A549 (cell line): ENCODE data around the gene MAPKAP1. TPM values are rescaled to one million over a fixed set of nuclear protein-coding genes. Genes with fewer than 3 reads are reported as not detected.

Source experiments
- ATAC-seq, 2 experiments: fragments of 200-7000 bp in 1 of 2; fragments of >200 bp in 1 of 2; cut with Nextera tagmentation in 1 of 2; cut with Tn5 transposase in 1 of 2; 3 replicates each; pipeline versions ENCODE4 v1.8.0 to v1.9.1; 2018 to 2020; ENCODE audit warnings: mild to moderate bottlenecking in 1 of 2, moderate library complexity in 1 of 2
- CTCF ChIA-PET: fragments of 300-600 bp; sonication (Branson Sonifier 250); formaldehyde crosslinking; extraction: SDS; loops from one replicate; lab custom pipeline; 2021; ENCODE audit warnings: antibody characterized with exemption, inconsistent platforms; lab: Yijun Ruan, JAX
- POLR2A ChIA-PET: fragments of 350-600 bp; formaldehyde crosslinking; extraction: SDS; loops from one replicate; lab custom pipeline; 2021; ENCODE audit warnings: antibody characterized with exemption, inconsistent platforms; lab: Yijun Ruan, JAX
- DNase-seq, 2 experiments: peaks; one replicate each; pipeline versions ENCODE4 v3.0.0 to v3.0.0-alpha.2; 2011 to 2016; ENCODE audit warnings: low read depth in 1 of 2, low spot score in 1 of 2
- FAIRE-seq: peaks from 2 replicates; lab custom pipeline; 2011; peaks lifted over from hg19 to GRCh38; lab: Jason Lieb, UNC
- H3K27ac ChIP-seq, 2 experiments: fragments of >200 bp; sonication (Bioruptor Twin); formaldehyde crosslinking; 3 replicates each; pipeline ENCODE4 v1.5.1; 2016 to 2017
- H3K4me1 ChIP-seq: fragments of >200 bp; sonication (Bioruptor Twin); formaldehyde crosslinking; 3 replicates; pipeline ENCODE4 v1.6.1; 2016
- H3K4me2 ChIP-seq: fragments of >200 bp; sonication (Bioruptor Twin); formaldehyde crosslinking; 3 replicates; pipeline ENCODE4 v1.6.1; 2016
- H3K4me3 ChIP-seq: fragments of >200 bp; sonication (Bioruptor Twin); formaldehyde crosslinking; 3 replicates; pipeline ENCODE4 v1.5.1; 2016
- H3K9me3 ChIP-seq: fragments of >200 bp; sonication (Bioruptor Twin); formaldehyde crosslinking; 3 replicates; pipeline ENCODE4 v1.6.1; 2016
- ATOH8 ChIP-seq: fragments of 250-450 bp; sonication (Bioruptor Pico); IDR thresholded peaks from 2 replicates; pipeline ENCODE4 v1.5.0; 2020; ENCODE audit warnings: low read depth, mild to moderate bottlenecking, moderate library complexity
- BCL3 ChIP-seq: fragments of >200 bp; sonication (Bioruptor Twin); formaldehyde crosslinking; IDR thresholded peaks from 3 replicates; pipeline ENCODE4 v1.6.1; 2016
- CBX2 ChIP-seq: fragments of 200-600 bp; sonication (generic); IDR thresholded peaks from 2 replicates; pipeline ENCODE4 v1.6.1; 2016; ENCODE audit warnings: low read depth, mild to moderate bottlenecking, borderline replicate concordance
- CEBPB ChIP-seq, 2 experiments: fragments of >200 bp in 1 of 2; sonication (Bioruptor Twin) in 1 of 2; formaldehyde crosslinking in 1 of 2; IDR thresholded peaks; 2 replicates each; pipeline ENCODE4 v1.6.1; 2012 to 2016
- E2F6 ChIP-seq: IDR thresholded peaks from 2 replicates; pipeline ENCODE4 v1.6.1; 2012; ENCODE audit warnings: low read depth, borderline replicate concordance
- EHMT2 ChIP-seq: fragments of 200-600 bp; sonication (generic); IDR thresholded peaks from 2 replicates; pipeline ENCODE4 v1.6.1; 2016; ENCODE audit warnings: antibody characterized with exemption, low read depth, mild to moderate bottlenecking, moderate library complexity
- ELK1 ChIP-seq: fragments of 150-350 bp; IDR thresholded peaks from 2 replicates; pipeline ENCODE4 v1.6.1; 2014; ENCODE audit warnings: low read depth, mild to moderate bottlenecking, low read length
- EP300 ChIP-seq, 2 experiments: fragments of >200 bp; sonication (Bioruptor Twin); formaldehyde crosslinking; IDR thresholded peaks; 2 replicates in 1 of 2; 3 replicates in 1 of 2; pipeline ENCODE4 v1.6.1; 2016 to 2017
- JUN ChIP-seq, 2 experiments: fragments of >200 bp; sonication (Bioruptor Twin); formaldehyde crosslinking; IDR thresholded peaks; 2 replicates in 1 of 2; 3 replicates in 1 of 2; pipeline ENCODE4 v1.6.1; 2016 to 2017
- MAFK ChIP-seq: fragments of 450-650 bp; IDR thresholded peaks from 2 replicates; pipeline ENCODE4 v1.6.1; 2014; ENCODE audit not compliant: partially characterized antibody
- NPAS2 ChIP-seq: fragments of 250-450 bp; sonication (Bioruptor Pico); IDR thresholded peaks from 2 replicates; pipeline ENCODE4 v1.8.0; 2022; ENCODE audit warnings: mild to moderate bottlenecking, moderate library complexity, borderline replicate concordance
- PHF8 ChIP-seq: fragments of 200-600 bp; sonication (generic); IDR thresholded peaks from 2 replicates; pipeline ENCODE4 v1.6.1; 2016; ENCODE audit warnings: low read depth, mild to moderate bottlenecking, antibody characterized with exemption, moderate library complexity, borderline replicate concordance
- POLR2AphosphoS2 ChIP-seq: conservative IDR thresholded peaks from 2 replicates; pipeline ENCODE4 v1.6.1; 2012; ENCODE audit warnings: low read length, improper control_type of control experiment, inconsistent platforms
- REST ChIP-seq: fragments of 200-600 bp; sonication (generic); IDR thresholded peaks from 2 replicates; pipeline ENCODE4 v1.6.1; 2016; ENCODE audit warnings: antibody characterized with exemption, mild to moderate bottlenecking, moderate library complexity
- SREBF2 ChIP-seq: fragments of 450-650 bp; IDR thresholded peaks from 2 replicates; pipeline ENCODE4 v1.6.1; 2014; ENCODE audit warnings: mild to moderate bottlenecking, moderate library complexity
- TP53 ChIP-seq: fragments of 250-450 bp; sonication (Bioruptor Pico); IDR thresholded peaks from 2 replicates; pipeline ENCODE4 v1.5.0; 2021; ENCODE audit warnings: mild to moderate bottlenecking, moderate library complexity
- ZC3H11A ChIP-seq: fragments of 450-650 bp; IDR thresholded peaks from 2 replicates; pipeline ENCODE4 v1.6.1; 2014; ENCODE audit warnings: antibody characterized with exemption, mild to moderate bottlenecking
- ZNF302 ChIP-seq: fragments of 250-450 bp; sonication (Bioruptor Pico); IDR thresholded peaks from 2 replicates; pipeline ENCODE4 v1.9.0; 2021; ENCODE audit warnings: inconsistent platforms, mild to moderate bottlenecking, moderate library complexity
- ZSCAN20 ChIP-seq: fragments of 250-450 bp; sonication (Bioruptor Pico); IDR thresholded peaks from 2 replicates; pipeline ENCODE4 v1.8.0; 2022; ENCODE audit warnings: mild to moderate bottlenecking, moderate library complexity
- WGBS: methylation state at CpG from one replicate; pipeline ENCODE4 v1.1.6; 2017; ENCODE audit errors: missing lambda C conversion rate; 5-methylcytosine and 5-hydroxymethylcytosine counted together
- polyA plus RNA-seq, 4 experiments: library from polyadenylated mRNA; depleted of rRNA in 3 of 4; stranded (reverse); fragments of >200 nt; fragmentation: RNase III in 1 of 4; extraction: RNeasy Plus Mini Kit Qiagen cat#74134 plus additional on column Dnase treatment in 1 of 4; gene quantifications; 2 replicates in 3 of 4; 3 replicates in 1 of 4; pipeline ENCODE4 v1.2.3, GENCODE V29; 2011 to 2017
- TF ChIP-seq, protein P1 (sequence below): fragments of 450-650 bp; IDR thresholded peaks from 2 replicates; pipeline ENCODE4 v1.6.1; 2014; ENCODE audit warnings: antibody characterized with exemption
- TF ChIP-seq, protein P2 (sequence below): fragments of 250-450 bp; sonication (Bioruptor Pico); IDR thresholded peaks from 2 replicates; pipeline ENCODE4 v1.5.0; 2021; ENCODE audit warnings: mild to moderate bottlenecking, moderate library complexity, borderline replicate concordance

MAPKAP1 gene
- polyA plus RNA-seq, 2 of the 4 experiments (the other 2 are of a cell fraction) = 49.9 to 119 TPM

GRCh38 chr9:125732562-125732961 lies 25.6 kb upstream of the MAPKAP1 start:
- H3K27ac ChIP-seq = no peak overlapping the region
- no peak for FAIRE-seq
- H3K4me3 ChIP-seq = no peak overlapping the region
- no peak overlapping the region for H3K4me2 ChIP-seq
- POLR2A ChIA-PET = no interaction called here
- TF ChIP-seq E2F6 (no peak), REST (peak; percentile 54; the same call in 1 of the 2 replicates), EHMT2 (no peak)
- no peaks in the 10 kb centered on the region for H3K9me3 ChIP-seq
- no peak for ATAC-seq
- 92% methylated on average over 2 of the region's 2 CpGs for WGBS
- H3K4me1 ChIP-seq = no peaks in the 10 kb centered on the region
- CTCF ChIA-PET = interaction anchor here (1.3 kb wide), 1 partner anchor 12 kb away, joined by 5 read pairs; no protein-coding TSS in a partner anchor
- DNase-seq = no peak

- FAIRE-seq = no peak
Measured at GRCh38 chr9:125730168-125730567, 23.2 kb upstream of the MAPKAP1 start.

More at GRCh38 chr9:125730168-125730567, 23.2 kb upstream of the MAPKAP1 start:
- H3K9me3 ChIP-seq = no peaks in the 10 kb centered on the region
- ATAC-seq (no peak), DNase-seq (no peak)
- CTCF ChIA-PET = no interaction called here
- H3K4me2 ChIP-seq = no peak overlapping the region
- WGBS = 65% methylated on average over 2 of the region's 2 CpGs
- POLR2A ChIA-PET = interaction anchor here (0.6 to 1.2 kb wide), 2 partner anchors 16 to 23 kb away, joined by 3 to 4 read pairs; partner anchors contain the start of gene MAPKAP1
- H3K4me1 ChIP-seq = no peaks in the 10 kb centered on the region
- H3K4me3 ChIP-seq = no peak overlapping the region
- H3K27ac ChIP-seq = no peak overlapping the region
- TF ChIP-seq EP300 (IDR thresholded peaks at IDR 0.05) = no peak
- no peak for TF ChIP-seq PHF8
- TF ChIP-seq, protein P1, sequence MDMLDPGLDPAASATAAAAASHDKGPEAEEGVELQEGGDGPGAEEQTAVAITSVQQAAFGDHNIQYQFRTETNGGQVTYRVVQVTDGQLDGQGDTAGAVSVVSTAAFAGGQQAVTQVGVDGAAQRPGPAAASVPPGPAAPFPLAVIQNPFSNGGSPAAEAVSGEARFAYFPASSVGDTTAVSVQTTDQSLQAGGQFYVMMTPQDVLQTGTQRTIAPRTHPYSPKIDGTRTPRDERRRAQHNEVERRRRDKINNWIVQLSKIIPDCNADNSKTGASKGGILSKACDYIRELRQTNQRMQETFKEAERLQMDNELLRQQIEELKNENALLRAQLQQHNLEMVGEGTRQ = no peak
- no peak for TF ChIP-seq CEBPB (IDR thresholded peaks at IDR 0.05)
- no peak for TF ChIP-seq BCL3
- TF ChIP-seq CBX2 = no peak
- no peak for TF ChIP-seq ZC3H11A
- no peak for TF ChIP-seq JUN (IDR thresholded peaks at IDR 0.05)
- no peak for TF ChIP-seq NPAS2 (CRISPR knock-in tag)
- no peak for TF ChIP-seq SREBF2
- no peak for TF ChIP-seq POLR2AphosphoS2
- no peak for TF ChIP-seq ATOH8
- TF ChIP-seq ELK1 = no peak
- TF ChIP-seq TP53 (CRISPR knock-in tag) = no peak
- TF ChIP-seq ZSCAN20 (CRISPR knock-in tag) = no peak
- TF ChIP-seq, protein P2, sequence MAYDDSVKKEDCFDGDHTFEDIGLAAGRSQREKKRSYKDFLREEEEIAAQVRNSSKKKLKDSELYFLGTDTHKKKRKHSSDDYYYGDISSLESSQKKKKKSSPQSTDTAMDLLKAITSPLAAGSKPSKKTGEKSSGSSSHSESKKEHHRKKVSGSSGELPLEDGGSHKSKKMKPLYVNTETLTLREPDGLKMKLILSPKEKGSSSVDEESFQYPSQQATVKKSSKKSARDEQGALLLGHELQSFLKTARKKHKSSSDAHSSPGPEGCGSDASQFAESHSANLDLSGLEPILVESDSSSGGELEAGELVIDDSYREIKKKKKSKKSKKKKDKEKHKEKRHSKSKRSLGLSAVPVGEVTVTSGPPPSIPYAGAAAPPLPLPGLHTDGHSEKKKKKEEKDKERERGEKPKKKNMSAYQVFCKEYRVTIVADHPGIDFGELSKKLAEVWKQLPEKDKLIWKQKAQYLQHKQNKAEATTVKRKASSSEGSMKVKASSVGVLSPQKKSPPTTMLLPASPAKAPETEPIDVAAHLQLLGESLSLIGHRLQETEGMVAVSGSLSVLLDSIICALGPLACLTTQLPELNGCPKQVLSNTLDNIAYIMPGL (CRISPR knock-in tag) = no peak
- no peak for TF ChIP-seq MAFK
- TF ChIP-seq ZNF302 = no peak
